Measurements from ENCODE around the gene TBCB. TPM values are rescaled to one million over a fixed set of nuclear protein-coding genes. Genes with fewer than 3 reads are reported as not detected.

TBCB gene
- total and polyA plus RNA-seq, 9 of the 15 experiments (the other 6 are each of a cell fraction or from before 2014, with no cell fraction given) = 3.5 to 115 (median 58.9) TPM

DNA sequence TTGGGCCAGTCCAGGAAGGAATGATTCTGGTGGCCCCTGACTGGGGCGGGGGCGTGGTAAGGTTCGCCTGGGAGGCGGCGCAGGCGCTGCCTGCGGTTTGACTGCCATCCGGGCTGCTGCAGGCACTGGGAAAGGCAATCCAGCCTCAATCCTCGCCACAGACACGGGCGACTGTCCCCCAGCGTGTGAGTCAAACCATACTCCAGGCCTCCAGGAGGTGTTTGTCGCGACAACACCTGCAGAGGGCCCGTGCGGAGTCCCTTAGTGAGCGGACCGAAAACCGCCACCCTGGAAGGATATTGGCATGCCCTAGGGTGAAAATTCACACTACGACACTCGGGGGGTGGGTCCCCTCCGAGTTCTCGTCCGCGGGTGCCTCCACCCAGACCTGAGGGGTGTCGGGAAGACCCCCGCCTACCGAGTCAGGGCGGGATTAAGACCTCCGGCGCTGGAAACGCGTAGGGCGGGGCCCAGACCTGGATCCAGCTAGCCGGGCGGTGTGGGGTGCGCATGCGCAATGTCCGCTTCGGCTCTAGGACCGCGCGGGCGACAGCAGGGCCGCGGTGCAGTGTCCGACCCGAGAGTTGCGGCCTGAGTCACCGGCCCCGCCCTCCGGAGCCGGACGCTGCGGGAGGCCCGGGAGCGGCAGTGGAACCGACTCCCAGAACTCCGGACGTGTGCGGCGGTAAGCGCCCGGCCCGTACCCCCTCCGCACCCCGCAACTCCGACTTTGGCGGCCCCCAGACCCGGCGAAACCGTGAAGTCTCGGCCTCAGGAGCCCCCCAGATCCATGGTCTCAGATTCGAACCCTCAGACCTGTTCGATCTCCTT, 24.4 kb downstream of the TBCB start, which contains the start of gene CAPNS1 (continued):
- TF ChIP-seq, protein P1, sequence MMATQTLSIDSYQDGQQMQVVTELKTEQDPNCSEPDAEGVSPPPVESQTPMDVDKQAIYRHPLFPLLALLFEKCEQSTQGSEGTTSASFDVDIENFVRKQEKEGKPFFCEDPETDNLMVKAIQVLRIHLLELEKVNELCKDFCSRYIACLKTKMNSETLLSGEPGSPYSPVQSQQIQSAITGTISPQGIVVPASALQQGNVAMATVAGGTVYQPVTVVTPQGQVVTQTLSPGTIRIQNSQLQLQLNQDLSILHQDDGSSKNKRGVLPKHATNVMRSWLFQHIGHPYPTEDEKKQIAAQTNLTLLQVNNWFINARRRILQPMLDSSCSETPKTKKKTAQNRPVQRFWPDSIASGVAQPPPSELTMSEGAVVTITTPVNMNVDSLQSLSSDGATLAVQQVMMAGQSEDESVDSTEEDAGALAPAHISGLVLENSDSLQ (IDR thresholded peaks at IDR 0.05) = peak; percentile 4; the same call in 1 of the 2 replicates
- TF ChIP-seq BRD4 (IDR thresholded peaks at IDR 0.05) = peak; percentile 22; the same call in 1 of the 2 replicates
- peak; percentile 88; the same call in 1 of the 2 replicates for TF ChIP-seq POLR2AphosphoS2 (IDR thresholded peaks at IDR 0.05; ENCODE audit: low read length)
- no peak for TF ChIP-seq ZNF197 (CRISPR knock-in tag; IDR thresholded peaks at IDR 0.05; ENCODE audit: low read depth)
- 0 out of 2 replicates have a peak, but pooled peaks have one; percentile 24 for TF ChIP-seq LEF1 (IDR thresholded peaks at IDR 0.05)
- no peak for TF ChIP-seq SRSF9 (IDR thresholded peaks at IDR 0.05; ENCODE audit: borderline replicate concordance, low read depth, low read length)
- TF ChIP-seq JUN (IDR thresholded peaks at IDR 0.05; ENCODE audit: borderline replicate concordance, low read depth, low read length) = peak; percentile 84; the same call in 1 of the 2 replicates
- TF ChIP-seq JUN (CRISPR knock-in tag; IDR thresholded peaks at IDR 0.05; ENCODE audit: borderline replicate concordance) = no peak; the same call in 1 of the 2 replicates
- no peak for TF ChIP-seq ZNF57 (CRISPR knock-in tag; IDR thresholded peaks at IDR 0.05)
- TF ChIP-seq FOXM1 (IDR thresholded peaks at IDR 0.05; ENCODE audit: low read depth) = peak; percentile 96
- no peak for TF ChIP-seq FOXM1 (CRISPR knock-in tag; IDR thresholded peaks at IDR 0.05; ENCODE audit: low read depth)
- no peak for TF ChIP-seq E2F4 (CRISPR knock-in tag; IDR thresholded peaks at IDR 0.05; ENCODE audit: low read depth)
- no peak for TF ChIP-seq ZNF311 (CRISPR knock-in tag; IDR thresholded peaks at IDR 0.05)
- peak; percentile 53; the same call in 1 of the 2 replicates for TF ChIP-seq ILF3 (IDR thresholded peaks at IDR 0.05; ENCODE audit: borderline replicate concordance)
- no peak for TF ChIP-seq MECOM (CRISPR knock-in tag; IDR thresholded peaks at IDR 0.05)
- TF ChIP-seq, protein P2, sequence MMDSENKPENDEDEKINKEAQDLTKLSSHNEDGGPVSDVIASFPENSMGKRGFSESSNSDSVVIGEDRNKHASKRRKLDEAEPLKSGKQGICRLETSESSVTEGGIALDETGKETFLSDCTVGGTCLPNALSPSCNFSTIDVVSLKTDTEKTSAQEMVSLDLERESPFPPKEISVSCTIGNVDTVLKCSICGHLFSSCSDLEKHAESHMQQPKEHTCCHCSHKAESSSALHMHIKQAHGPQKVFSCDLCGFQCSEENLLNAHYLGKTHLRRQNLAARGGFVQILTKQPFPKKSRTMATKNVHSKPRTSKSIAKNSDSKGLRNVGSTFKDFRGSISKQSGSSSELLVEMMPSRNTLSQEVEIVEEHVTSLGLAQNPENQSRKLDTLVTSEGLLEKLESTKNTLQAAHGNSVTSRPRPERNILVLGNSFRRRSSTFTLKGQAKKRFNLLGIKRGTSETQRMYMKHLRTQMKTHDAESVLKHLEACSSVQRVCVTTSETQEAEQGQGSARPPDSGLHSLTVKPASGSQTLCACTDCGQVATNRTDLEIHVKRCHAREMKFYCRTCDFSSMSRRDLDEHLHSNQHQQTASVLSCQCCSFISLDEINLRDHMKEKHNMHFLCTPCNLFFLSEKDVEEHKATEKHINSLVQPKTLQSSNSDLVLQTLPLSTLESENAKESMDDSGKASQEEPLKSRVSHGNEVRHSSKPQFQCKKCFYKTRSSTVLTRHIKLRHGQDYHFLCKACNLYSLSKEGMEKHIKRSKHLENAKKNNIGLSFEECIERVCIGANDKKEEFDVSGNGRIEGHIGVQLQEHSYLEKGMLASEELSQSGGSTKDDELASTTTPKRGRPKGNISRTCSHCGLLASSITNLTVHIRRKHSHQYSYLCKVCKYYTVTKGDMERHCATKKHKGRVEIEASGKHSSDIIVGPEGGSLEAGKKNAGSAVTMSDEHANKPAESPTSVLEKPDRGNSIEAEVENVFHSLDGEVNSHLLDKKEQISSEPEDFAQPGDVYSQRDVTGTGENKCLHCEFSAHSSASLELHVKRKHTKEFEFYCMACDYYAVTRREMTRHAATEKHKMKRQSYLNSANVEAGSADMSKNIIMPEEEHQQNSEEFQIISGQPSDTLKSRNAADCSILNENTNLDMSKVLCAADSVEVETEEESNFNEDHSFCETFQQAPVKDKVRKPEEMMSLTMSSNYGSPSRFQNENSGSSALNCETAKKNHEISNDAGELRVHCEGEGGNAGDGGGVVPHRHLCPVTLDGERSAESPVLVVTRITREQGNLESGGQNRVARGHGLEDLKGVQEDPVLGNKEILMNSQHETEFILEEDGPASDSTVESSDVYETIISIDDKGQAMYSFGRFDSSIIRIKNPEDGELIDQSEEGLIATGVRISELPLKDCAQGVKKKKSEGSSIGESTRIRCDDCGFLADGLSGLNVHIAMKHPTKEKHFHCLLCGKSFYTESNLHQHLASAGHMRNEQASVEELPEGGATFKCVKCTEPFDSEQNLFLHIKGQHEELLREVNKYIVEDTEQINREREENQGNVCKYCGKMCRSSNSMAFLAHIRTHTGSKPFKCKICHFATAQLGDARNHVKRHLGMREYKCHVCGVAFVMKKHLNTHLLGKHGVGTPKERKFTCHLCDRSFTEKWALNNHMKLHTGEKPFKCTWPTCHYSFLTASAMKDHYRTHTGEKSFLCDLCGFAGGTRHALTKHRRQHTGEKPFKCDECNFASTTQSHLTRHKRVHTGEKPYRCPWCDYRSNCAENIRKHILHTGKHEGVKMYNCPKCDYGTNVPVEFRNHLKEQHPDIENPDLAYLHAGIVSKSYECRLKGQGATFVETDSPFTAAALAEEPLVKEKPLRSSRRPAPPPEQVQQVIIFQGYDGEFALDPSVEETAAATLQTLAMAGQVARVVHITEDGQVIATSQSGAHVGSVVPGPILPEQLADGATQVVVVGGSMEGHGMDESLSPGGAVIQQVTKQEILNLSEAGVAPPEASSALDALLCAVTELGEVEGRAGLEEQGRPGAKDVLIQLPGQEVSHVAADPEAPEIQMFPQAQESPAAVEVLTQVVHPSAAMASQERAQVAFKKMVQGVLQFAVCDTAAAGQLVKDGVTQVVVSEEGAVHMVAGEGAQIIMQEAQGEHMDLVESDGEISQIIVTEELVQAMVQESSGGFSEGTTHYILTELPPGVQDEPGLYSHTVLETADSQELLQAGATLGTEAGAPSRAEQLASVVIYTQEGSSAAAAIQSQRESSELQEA (IDR thresholded peaks at IDR 0.05; ENCODE audit: low read depth) = no peak; the same call in 1 of the 2 replicates
- no peak for TF ChIP-seq NFXL1 (CRISPR knock-in tag; IDR thresholded peaks at IDR 0.05)
- TF ChIP-seq ZNF764 (CRISPR knock-in tag; IDR thresholded peaks at IDR 0.05; ENCODE audit: low read depth) = peak; percentile 55; the same call in 1 of the 2 replicates

Measured in K562 (cell line).